ENCODE results near the gene C17orf50.
"Not testable (repeated sequence)": the region's sequence is repeated elsewhere in the genome, so short reads cannot be mapped to it uniquely, and the experiment has no call there.

Gene C17orf50

GRCh38 chr17:35735036-35735805, 25.5 kb upstream of the C17orf50 start:
- no peak for DNase-seq

DNA sequence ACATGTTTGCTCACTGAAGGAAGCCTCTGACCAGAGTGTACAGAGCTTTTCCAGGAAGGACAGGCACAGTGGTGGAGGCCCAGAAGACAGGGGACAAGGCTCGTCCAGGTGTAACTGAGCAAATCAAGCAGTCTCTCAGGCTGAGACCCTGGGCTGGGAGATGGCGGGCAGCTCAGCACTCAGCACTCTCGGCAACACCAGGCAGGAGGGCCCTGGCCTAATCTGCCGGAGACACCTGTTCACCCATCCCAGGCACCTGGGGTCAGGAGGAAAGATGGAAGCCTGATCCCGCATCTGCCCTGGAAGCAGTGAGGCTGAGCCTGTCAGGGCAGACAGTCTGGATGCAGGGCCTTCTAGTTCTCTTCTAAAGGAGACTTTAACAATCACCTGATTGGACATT, 24.5 kb upstream of the C17orf50 start:
- DNase-seq: no peak

GRCh38 chr17:35738519-35739133, 22.1 kb upstream of the C17orf50 start:
- no peak for DNase-seq

GRCh38 chr17:35740216-35740615, 20.5 kb upstream of the C17orf50 start:
- DNase-seq: no peak

DNA sequence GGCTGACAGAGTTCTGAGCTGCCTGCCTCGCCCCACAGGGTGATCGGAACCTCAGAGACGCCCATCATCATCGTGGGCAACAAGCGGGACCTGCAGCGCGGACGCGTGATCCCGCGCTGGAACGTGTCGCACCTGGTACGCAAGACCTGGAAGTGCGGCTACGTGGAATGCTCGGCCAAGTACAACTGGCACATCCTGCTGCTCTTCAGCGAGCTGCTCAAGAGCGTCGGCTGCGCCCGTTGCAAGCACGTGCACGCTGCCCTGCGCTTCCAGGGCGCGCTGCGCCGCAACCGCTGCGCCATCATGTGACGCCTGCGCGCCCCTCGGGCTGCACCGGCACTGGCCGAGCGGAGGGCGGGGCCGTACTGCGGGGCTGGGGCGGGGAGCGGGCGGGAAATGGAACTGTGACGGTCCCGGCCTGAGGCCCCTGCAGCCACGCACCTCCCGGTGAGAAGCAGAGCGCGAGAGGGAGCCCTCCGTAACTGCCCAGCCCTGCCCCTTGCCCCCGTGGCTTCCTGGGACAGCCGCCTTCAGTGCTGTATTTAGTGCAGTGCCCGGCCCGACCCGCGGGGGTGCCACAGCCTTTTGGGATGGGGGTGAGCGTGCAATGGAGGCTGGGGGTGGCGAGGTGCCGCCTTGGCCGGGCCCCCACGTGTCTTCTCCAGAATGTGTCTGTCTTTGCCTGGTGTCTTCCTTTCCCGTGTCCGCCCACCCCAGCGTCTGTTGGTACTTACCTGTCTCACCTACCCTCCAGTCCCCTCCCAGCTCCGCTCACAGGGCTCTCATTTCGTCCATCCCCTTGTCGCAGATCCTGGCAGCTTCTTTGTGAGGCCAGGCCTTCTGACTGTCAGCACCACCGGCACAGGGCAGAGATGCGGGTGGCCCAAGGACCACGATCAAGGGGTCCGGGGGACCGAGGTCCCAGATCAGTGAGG, 19.4 kb upstream of the C17orf50 start:
- peak; percentile 62 for DNase-seq

GRCh38 chr17:35742496-35742895, 18.2 kb upstream of the C17orf50 start:
- no peak for DNase-seq

GRCh38 chr17:35742896-35743477, 17.7 kb upstream of the C17orf50 start:
- DNase-seq: no peak

GRCh38 chr17:35743626-35744328, 16.9 kb upstream of the C17orf50 start:
- DNase-seq: peak; percentile 81

DNA sequence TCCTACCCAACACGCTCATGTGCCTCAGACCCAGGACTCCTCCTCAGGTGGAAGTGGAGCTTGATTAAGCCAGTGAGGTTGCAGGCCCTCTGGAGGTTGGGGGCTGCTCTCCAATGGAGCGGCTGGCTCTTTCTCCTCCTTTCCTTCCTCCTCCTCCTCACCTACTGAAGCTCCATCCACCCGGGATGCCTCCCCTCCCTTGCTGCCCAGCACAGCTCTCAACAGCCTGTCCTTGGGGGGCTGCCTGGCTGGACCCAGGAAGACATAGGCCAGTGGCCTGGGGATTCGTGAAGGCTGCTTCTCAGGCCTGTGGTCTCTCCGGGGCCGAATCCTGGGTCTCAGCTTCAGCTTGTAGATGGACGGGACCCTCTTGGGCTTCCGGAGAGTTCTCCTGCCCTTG, 15.9 kb upstream of the C17orf50 start:
- no peak for DNase-seq

DNA sequence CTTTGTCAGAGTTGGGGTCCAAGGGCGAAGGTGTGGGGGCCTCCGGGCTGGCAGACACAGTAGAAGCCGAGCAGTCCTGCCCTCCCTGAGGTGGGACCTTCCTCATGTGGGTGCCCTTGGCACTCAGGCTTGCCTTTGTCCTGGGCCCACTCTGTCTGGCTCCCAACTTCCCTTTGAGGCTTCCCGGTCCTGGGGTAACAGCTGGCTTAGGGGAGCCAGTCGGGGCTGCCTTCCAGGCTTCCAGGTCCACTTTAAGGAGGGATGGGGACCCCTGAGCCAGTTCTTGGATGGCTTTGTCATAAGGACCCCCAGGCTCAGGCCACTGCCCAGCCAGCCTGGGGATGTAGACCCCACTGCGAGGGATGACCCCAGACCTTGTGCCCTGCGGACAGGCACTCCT, 15.4 kb upstream of the C17orf50 start:
- no peak for DNase-seq

DNA sequence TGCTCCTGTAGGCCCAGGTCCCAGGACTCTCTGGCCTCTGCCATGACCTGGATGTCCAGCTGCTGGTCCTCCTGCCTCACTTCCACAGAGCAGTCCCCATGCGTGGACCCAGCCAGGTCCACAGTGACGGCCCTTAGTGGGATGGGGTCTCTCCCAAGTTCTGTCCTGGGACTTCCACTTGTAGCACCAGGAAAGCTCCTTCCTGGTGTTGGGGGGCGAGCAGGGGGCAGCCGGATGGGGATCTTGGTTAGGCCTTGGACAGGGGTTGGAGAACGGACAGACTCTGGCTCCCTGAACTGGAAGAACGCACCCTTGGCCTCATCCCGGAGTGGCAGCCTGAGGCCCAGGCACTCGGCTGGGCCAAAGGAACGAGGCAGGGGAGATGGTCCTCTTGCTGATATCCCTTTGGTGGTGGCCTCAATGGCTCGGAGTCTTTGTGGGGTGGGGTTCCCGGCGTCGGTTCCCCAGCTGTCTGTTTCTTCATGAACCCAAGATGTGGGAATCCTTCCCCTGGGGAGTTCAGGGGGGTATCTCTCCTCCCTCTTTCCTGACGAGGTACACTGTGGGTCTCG, 14.9 kb upstream of the C17orf50 start:
- DNase-seq: no peak

DNA sequence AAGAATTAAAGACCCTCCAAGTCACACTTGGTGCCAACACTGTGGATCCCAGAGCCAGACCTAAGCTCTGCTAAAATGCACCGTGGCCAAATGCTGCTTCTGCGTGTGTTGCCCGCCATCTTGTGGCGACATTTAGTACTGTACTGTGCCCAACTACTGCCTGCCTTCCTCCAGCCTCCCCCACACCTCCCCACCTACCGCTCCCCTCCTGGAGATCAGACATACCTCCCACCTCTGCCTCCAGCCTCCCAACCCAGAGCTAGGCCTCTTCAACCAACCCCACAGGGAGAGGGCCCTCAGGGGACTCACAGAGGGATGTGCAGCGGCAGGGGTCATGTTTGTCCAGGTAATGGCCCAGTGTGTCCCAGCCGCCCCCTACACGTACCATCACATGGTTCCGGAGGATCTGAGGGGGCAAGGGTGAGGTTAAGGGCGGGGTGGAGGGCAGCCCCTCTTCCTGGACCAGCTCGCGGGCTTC, 13.1 kb upstream of the C17orf50 start:
- peak; percentile 93 for DNase-seq

DNA sequence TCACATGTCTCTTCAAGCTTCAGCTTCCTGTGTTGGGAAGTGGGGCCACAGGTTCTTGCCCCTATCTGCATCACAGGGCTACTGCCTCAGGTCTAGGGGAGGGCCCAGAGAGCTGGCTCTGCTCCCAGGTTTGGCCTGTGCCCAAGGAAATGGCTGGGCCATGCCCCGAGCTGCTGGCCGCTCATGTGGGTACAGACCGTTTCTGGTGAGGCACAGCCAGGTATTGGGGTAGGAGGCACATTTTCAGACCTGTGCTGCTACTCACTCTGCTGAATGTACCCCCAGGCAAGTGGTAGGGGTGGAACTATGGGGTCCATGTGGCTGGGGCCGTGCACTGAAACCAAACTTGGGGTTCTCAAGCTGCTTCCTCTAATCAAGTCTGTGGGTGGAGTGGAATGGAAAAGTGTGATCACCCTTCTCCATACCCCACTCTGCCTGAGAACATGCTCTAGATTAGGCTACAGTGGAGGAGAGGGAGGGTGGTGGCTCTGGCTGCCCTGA, 12.3 kb upstream of the C17orf50 start:
- DNase-seq: peak; percentile 91

DNA sequence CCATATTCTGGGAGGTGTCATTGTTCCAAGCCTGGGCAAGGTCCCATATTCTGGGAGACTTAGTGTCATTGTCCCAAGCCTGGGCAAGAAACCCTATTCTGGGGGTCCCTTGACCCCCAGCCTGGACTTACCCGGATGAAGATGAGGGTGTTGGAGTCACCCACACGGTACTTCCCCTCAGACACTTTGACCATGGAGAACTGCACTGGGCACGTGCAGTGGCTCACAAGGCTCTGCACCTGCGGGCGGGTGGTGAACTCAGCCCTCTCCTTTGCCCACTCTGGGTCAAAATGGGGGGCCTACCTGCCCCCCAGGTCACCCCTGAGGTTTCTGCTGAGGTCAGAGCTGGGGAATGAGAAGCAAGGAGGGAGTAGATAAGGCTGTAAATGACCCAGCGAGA, 11.7 kb upstream of the C17orf50 start:
- DNase-seq: no peak

DNA sequence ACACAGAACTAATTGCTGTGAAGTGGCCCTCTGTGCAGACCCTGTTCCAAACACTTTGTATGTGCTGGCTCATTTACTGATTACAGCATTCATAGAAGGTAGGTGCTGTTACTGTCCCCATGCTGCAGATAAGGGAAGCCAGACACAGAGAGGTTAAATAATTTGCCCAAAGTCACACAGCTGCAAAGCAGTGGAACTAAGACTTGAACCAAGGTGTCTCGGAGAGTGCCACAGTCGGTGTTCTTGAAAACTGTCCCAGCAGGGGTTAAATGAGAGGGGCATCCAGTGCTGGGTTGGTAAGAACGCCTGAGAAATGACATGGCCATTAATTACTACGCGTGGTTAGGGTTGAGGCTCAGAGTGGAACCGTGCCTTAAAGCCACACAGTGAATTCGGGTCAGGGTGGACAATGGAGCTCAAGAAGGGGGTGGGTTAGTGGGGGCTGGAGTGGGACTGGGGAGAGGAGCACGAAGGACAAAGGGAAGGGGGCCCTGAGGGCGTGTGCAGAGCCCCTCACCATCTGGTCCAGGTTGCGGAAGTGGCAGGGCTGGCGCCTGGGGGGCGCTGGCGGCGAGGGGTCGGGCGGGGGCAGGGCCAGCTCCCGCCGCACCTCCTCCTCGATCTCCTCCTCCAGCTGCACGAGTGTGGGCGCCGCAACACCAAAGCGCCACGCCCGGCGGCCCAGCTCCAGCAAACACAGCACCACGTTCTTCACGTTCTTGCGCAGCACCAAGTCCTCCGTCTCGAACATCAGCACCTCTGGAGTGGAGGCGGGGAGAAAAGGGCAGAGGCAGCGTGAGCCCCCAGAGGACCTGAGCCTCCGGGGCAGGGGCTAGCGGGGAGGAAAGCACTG, 10.9 kb upstream of the C17orf50 start:
- peak; percentile 74 for DNase-seq

DNA sequence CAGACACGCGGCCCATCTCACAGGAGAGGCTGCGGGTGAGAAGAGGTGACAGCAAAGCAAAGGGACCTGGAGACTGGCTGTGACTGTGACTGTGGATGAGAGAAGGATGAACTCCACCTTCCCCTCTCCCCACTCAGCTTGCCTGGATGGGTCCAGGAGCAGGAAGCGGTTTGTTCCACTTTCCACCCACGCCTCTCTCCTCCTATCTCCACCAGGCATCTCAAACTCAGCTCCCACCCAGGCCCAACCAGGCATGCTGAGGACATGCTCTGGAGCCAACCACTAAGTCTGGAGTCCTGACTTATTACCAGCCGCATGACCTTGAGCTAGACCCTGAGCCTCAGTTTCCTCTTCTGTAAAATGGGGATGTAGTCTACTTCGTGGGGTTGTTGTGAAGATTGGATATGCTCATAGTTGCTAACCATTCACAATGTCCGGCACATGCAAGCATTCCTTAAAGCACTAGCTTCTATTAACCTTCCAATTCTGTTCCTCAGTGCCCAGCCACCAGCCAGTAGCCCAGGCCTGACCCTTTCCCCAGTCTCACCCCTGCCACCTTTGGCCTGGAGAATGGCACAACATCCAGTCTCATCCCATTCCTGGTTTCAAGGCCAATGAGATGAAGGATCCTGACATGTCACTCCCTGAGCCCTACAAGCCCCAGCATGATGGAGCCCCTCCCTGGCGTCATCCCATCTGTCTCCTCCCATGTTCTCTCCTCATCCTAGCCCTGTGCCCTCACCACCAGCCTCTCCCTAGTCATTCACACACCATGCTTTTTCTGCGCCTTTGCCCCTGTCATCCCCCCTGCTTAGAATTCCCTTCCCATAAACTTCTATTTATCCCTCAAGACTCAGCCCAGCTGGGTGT, 9.9 kb upstream of the C17orf50 start:
- peak; percentile 62 for DNase-seq

DNA sequence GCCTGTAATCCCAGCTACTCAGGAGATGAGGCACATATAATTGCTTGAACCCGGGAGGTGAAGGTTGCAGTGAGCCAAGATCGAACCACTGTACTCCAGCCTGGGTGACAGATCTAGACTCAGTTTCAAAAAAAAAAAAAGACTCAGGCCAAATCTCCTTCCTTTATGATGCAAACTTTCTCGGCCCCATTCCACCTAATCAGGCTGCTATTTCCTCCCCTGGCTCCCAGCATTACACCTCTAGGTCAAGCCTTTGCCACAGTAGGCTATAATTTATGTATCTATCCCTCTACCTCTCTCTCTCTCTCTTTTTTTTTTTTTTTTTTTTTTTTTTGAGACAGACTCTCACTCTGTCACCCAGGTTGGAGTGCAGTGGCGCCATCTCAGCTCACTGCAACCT, 9.1 kb upstream of the C17orf50 start:
- not testable (repeated sequence) for DNase-seq

GRCh38 chr17:35752471-35752870, 8.2 kb upstream of the C17orf50 start:
- no peak for DNase-seq

DNA sequence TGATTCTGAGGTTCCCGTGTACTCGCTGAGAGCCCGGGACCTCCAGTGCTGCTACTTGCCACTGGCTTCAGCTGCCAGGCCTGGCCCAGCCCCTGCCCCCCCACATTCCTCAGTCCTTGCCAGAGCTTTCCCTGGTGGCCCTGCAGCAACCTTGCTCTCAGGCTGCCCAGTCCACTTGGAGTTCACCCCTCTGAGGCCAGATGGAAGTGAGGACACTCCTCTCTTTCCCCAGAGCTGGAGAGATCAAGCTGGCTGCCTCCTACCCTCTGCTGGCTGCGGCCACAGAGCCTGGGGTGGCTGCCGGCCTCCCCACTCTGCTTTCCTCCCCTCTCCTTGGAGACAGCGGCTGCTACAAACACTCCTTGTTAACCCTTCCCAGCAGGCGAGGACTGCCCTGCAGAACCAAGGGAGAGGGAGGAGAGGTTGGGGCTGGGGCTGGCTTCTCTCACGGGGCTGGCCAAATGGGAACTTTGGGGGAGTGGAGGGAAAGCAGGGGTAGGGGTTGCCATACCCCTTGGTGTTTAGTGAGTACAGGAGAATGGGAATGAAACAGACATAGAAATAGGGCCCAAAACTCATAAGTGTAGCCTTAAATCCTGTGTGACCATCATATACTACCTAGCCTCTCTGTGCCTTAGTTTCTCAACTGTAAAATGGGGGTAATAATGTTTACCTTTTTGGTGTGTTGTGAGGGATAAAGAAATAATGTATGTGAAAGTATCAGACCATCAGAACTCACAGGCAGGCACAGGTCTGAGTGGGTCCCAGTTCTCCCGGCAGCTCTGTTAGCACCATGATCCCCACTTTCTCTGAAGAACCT, 7.5 kb upstream of the C17orf50 start, which contains the start of gene GAS2L2:
TSS of gene GAS2L2 (minus strand) at position 295 of the 820 bp plus-strand sequence. CDS start 389 bp downstream, outside the sequence.
- DNase-seq: no peak

Data from hematopoietic multipotent progenitor cell treated with erythropoietin and hydrocortisone succinate and interleukin-3 and kit ligand, for 6 days (in vitro differentiated cells).